ENCODE results near the gene NRCAM. TPM values are rescaled to one million over a fixed set of nuclear protein-coding genes. Genes with fewer than 3 reads are reported as not detected.
"Not testable (repeated sequence)": the region's sequence is repeated elsewhere in the genome, so short reads cannot be mapped to it uniquely, and the experiment has no call there.

NRCAM gene
- total RNA-seq, 1 experiment from 2014 or later = 1.1 TPM

GRCh38 chr7:108396080-108396479, 60.2 kb downstream of the NRCAM start:
- Mint-ChIP-seq H3K9me3 (ENCODE audit: unreplicated experiment) (no peaks in the 10 kb centered on the region), H3K27me3 (ENCODE audit: insufficient read depth, unreplicated experiment) (no peaks in the 10 kb centered on the region), H3K36me3 (ENCODE audit: insufficient read depth, unreplicated experiment) (no peaks in the 10 kb centered on the region), H3K4me1 (ENCODE audit: insufficient read depth, unreplicated experiment) (no peaks in the 10 kb centered on the region), H3K4me3 (ENCODE audit: unreplicated experiment) (no peak overlapping the region), H3K27ac (ENCODE audit: low read depth, unreplicated experiment) (no peak overlapping the region)
- TF ChIP-seq CTCF (IDR thresholded peaks at IDR 0.05; ENCODE audit: unreplicated experiment) = no peak
- ChIA-PET POLR2A (no interaction called here), CTCF (no interaction called here)
- intact Hi-C loops (cut with micrococcal nuclease) = no loop called here
- no peak for DNase-seq (ENCODE audit: unreplicated experiment)
- BruUV-seq (replicated peaks) = no TSS peak

- Mint-ChIP-seq H3K4me1 (ENCODE audit: insufficient read depth, unreplicated experiment) (no peaks in the 10 kb centered on the region), H3K27me3 (ENCODE audit: insufficient read depth, unreplicated experiment) (no peaks in the 10 kb centered on the region), H3K27ac (ENCODE audit: low read depth, unreplicated experiment) (no peak overlapping the region), H3K4me3 (ENCODE audit: unreplicated experiment) (no peak overlapping the region), H3K36me3 (ENCODE audit: insufficient read depth, unreplicated experiment) (no peaks in the 10 kb centered on the region), H3K9me3 (ENCODE audit: unreplicated experiment) (no peaks in the 10 kb centered on the region)
- no TSS peak for BruUV-seq (replicated peaks)
- POLR2A ChIA-PET = no interaction called here
- TF ChIP-seq CTCF (IDR thresholded peaks at IDR 0.05; ENCODE audit: unreplicated experiment) = no peak
- DNase-seq (ENCODE audit: unreplicated experiment) = no peak
- intact Hi-C loops (cut with micrococcal nuclease) = no loop called here
- CTCF ChIA-PET = no interaction called here
Observed at GRCh38 chr7:108395426-108395825, 60.8 kb downstream of the NRCAM start.

- DNase-seq (ENCODE audit: unreplicated experiment); intact Hi-C loops (cut with micrococcal nuclease); H3K4me1 Mint-ChIP-seq (ENCODE audit: insufficient read depth, unreplicated experiment); BruUV-seq (replicated peaks); H3K4me3 Mint-ChIP-seq (ENCODE audit: unreplicated experiment); POLR2A ChIA-PET; H3K36me3 Mint-ChIP-seq (ENCODE audit: insufficient read depth, unreplicated experiment); H3K27me3 Mint-ChIP-seq (ENCODE audit: insufficient read depth, unreplicated experiment); H3K27ac Mint-ChIP-seq (ENCODE audit: low read depth, unreplicated experiment); H3K9me3 Mint-ChIP-seq (ENCODE audit: unreplicated experiment): not testable (repeated sequence)
- CTCF ChIA-PET = interaction anchor here (0.7 kb wide), 1 partner anchor 70 kb away, joined by 3 read pairs; no protein-coding TSS in a partner anchor
Observed at GRCh38 chr7:108393097-108393496, 63.1 kb downstream of the NRCAM start.

- DNase-seq (ENCODE audit: unreplicated experiment); BruUV-seq (replicated peaks); H3K4me3 Mint-ChIP-seq (ENCODE audit: unreplicated experiment); H3K4me1 Mint-ChIP-seq (ENCODE audit: insufficient read depth, unreplicated experiment); H3K27ac Mint-ChIP-seq (ENCODE audit: low read depth, unreplicated experiment); H3K36me3 Mint-ChIP-seq (ENCODE audit: insufficient read depth, unreplicated experiment); POLR2A ChIA-PET; H3K9me3 Mint-ChIP-seq (ENCODE audit: unreplicated experiment); H3K27me3 Mint-ChIP-seq (ENCODE audit: insufficient read depth, unreplicated experiment); CTCF ChIA-PET; intact Hi-C loops (cut with micrococcal nuclease): not testable (repeated sequence)
Observed at GRCh38 chr7:108387686-108388085, 68.5 kb downstream of the NRCAM start.

- TF ChIP-seq CTCF (IDR thresholded peaks at IDR 0.05; ENCODE audit: unreplicated experiment) = no peak
- no peaks in the 10 kb centered on the region for H3K4me1 Mint-ChIP-seq (ENCODE audit: insufficient read depth, unreplicated experiment)
- POLR2A ChIA-PET = no interaction called here
- DNase-seq (ENCODE audit: unreplicated experiment) = no peak
- no peak overlapping the region for H3K27ac Mint-ChIP-seq (ENCODE audit: low read depth, unreplicated experiment)
- BruUV-seq (replicated peaks) = no TSS peak
- H3K27me3 Mint-ChIP-seq (ENCODE audit: insufficient read depth, unreplicated experiment) = no peaks in the 10 kb centered on the region
- intact Hi-C loops (cut with micrococcal nuclease) = no loop called here
- no peaks in the 10 kb centered on the region for H3K36me3 Mint-ChIP-seq (ENCODE audit: insufficient read depth, unreplicated experiment)
- CTCF ChIA-PET = no interaction called here
- H3K4me3 Mint-ChIP-seq (ENCODE audit: unreplicated experiment) = no peak overlapping the region
- no peaks in the 10 kb centered on the region for H3K9me3 Mint-ChIP-seq (ENCODE audit: unreplicated experiment)
Observed at GRCh38 chr7:108385834-108386422, 70.3 kb downstream of the NRCAM start.

Data from MCF 10A (cell line).